GM21447 (cell line): ENCODE results near the gene COLQ.
"Not testable (repeated sequence)": the region's sequence is repeated elsewhere in the genome, so short reads cannot be mapped to it uniquely, and the experiment has no call there.

Experiments used
- ATAC-seq: cut with Tn5 transposase; IDR thresholded peaks from one replicate; pipeline ENCODE4 v1.9.1; 2021; ENCODE audit not compliant: unreplicated experiment

COLQ gene

DNA sequence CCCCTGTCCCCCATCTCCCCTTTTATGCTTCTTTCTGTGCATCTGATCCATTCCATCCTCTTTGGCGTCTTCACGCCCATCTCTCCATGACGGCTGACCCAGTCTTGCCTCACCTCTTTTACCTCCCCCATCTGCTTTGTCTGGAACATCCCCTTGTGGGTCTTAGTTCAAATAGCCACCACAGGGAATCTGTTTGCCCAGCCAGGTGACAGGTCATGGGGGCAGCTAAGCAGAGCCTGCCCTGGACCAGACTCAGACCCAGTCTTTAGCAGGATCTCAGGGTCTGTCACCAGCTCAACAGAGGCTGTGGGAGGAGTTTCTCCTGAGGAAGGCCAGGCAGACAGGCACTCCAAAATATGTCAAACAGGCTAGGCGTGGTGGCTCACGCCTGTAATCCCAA lies 28.1 kb downstream of the COLQ start:
- no peak for ATAC-seq

DNA sequence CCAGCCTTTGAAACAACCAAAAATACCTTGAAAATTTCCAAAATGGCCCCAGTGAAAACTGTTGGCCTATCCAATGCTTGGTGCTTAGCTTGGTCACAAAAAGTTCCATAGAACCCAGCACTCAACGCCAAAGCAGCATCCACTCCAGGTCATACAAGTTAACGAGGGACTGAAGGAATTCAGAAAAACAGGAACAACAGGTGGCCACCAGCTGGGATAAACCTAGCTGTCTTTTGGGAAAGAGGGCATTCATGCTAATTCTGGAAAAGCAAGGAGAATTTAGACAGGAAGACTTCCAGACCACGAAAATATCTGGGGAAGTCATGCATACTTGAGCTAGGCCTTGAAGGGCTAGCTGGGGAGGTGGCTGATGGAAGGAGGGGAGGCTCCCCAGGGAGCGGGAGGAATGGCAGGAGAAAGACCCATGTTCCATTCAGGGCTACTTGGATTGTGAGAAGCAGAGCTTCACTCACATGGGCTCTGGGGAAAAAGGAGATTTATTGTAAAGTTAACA lies 28.6 kb downstream of the COLQ start:
- no peak for ATAC-seq

DNA sequence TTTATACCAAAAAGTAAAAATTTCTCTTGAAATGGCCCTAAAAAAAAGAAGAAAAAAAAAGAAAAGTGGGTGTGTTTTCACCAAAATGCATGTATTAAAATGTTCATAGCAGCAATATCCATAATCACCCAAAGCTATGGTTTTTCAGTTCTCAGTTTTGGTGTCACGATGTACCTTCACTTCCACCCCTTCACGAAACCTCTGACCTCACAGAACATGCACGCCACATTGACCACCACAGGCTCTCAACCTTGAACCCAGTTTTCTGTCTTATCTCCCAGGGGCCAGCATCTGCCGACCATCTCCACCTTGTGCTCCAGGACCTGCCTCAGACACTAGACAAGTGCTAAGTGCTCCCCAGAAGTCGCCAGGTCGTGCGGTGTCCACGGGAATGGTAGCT lies 30.4 kb downstream of the COLQ start:
- ATAC-seq = no peak

- no peak for ATAC-seq
Measured at GRCh38 chr3:15490158-15490557, 31.3 kb downstream of the COLQ start.

- no peak for ATAC-seq
Measured at GRCh38 chr3:15488002-15488401, 33.5 kb downstream of the COLQ start.

DNA sequence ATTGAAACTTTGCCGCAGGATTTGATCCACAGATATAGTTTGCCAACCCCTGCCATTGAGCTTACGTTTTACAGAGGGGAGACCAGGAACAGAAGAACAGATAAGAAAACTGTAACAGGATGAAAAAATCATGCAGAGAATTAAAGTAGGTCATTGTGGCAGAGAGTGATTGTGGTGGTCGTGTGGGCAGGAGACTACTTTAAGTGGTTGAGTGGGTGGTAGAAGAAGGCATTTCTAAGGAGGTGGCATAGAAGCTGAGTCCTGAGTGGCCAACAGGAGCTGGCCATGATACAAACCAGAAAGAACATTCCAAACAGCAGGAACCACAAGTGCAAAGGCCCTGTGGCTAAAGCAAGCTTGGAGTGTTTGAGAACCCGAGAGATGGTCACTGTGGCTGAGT lies 34.5 kb downstream of the COLQ start:
- no peak for ATAC-seq

- no peak for ATAC-seq
Measured at GRCh38 chr3:15486020-15486419, 35.5 kb downstream of the COLQ start.

GRCh38 chr3:15484551-15484950 lies 37.0 kb downstream of the COLQ start:
- ATAC-seq = not testable (repeated sequence)

GRCh38 chr3:15479400-15480224 lies 41.9 kb downstream of the COLQ start:
- ATAC-seq = no peak

DNA sequence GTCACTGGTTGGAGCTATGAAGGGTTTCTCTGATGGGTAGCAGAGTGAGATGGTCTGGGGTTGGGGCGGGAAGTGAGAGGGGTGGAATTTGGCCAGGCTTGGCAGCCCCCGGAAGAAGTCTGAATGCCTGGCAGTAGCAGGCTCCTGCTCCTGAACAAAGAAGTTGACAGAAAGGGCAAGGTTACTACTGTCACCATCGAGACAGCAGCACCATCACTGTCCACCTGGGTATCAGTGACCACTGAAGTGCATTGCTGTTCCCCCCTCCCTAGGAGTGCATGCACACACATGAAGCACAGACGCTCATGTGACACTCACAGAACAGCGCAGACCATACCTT lies 42.9 kb downstream of the COLQ start:
- no peak for ATAC-seq

- ATAC-seq = no peak
Measured at GRCh38 chr3:15477951-15478639, 43.4 kb downstream of the COLQ start.

- ATAC-seq = no peak
Measured at GRCh38 chr3:15476378-15476777, 45.1 kb downstream of the COLQ start.

- no peak for ATAC-seq
Measured at GRCh38 chr3:15475161-15475560, 46.3 kb downstream of the COLQ start.

DNA sequence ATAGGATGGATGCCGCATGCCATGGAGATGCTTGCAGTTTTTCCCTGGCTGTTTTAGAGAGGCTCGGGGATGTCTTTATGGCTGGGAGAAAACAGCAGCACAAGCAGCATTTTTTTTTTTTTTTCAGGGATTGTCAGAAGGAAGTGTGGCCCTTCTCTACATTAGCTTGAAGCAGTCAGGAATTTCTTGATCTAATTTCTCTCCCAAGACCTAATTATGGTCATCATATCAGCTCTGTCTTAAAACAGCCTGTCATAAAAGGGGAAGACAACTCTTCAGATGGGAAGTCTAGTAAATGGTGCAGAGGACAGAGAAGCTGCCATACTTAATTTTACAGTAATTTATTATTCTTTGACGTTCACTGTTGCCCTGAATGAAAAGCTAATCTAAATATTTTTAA lies 49.6 kb downstream of the COLQ start:
- no peak for ATAC-seq

DNA sequence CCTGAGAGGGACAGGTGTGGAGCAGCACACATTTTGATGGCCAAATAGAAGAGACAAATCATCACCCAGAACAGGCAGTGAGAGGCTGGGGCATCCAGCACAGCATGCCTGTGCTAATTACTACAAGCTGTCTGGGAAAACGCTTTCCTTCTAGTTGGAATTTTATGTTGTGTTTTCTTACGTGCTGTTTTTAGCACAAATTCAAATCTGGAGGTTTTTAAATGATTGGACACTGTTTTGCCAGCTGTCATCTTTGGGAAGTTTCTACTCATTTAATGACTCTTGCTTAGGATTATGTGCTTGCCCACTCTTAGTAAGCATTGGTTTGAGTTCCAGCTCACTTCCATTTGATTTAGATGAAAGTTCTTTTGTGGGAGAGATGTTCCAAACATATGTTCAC lies 50.7 kb downstream of the COLQ start:
- ATAC-seq = no peak

DNA sequence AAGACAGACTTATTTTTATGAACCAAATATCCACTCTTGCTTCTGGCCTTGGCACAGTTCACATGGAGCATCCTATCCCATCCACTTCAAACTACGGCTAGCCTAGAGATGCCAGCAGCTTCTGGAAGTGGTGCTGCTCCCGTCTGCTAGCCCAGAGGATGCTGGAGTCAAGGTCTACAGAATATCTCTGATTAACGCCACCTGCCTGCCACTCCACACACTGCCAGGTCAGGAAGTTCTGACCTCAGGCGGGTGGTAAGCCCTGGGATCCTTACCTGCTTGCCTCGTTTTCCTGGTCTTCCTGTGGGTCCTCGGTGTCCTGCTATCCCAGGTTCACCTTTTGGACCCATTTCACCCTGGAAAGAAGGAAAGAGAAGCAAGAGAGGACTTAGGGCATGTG lies 51.2 kb downstream of the COLQ start:
- no peak for ATAC-seq

GRCh38 chr3:15467227-15468181 lies 54.0 kb downstream of the COLQ start:
- ATAC-seq = no peak

DNA sequence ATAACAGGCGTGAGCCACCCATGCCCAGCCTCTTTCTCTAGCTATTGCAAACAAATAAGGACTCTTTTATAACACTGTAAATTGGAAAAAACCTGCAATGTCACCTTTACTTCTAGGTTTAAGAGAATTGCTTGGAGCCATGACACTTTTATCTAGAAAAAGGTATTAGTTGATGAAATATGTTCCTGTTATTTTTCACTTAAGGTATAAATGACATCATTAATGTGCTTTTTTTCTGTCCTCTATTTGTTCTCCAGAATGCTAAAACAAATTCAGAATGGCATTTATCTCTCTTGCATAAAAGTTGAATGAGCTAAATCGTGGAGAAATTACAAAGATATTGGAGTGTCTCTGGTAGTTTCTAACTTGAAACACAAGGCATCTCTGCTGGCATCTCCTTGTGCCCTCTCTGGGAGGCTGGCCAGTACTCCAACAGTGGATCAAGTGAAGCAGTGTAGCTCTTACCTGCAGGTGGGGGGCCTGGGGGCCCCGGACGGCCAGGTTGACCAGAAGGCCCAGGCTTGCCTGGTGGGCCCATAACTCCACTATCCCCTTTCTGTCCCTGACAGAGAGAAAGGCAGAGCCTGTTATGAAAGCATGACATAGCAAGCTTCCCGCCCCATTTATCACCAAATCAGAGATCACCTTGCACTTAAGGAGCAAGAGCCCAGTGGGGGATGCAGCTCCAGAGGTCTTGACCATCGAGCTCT lies 55.5 kb downstream of the COLQ start:
- ATAC-seq = no peak

DNA sequence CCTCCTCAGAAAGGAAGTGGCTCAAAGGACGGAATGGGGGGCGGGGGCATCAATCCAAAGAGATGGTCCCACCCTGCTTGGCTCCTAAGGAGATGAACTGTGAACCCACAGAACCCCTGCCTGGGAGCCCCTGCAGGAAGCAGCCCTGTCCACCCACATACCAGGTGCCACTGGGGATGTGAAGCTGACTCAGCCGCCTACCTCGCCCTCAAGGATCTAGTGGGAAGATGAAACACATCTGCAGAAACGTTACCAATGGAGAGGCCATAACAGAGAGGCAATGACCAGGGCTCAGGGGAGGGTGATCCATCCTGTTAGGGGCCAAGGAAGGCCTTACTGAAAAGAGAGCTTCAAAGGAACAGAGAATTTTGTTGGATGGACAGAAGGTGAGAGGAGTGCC lies 59.1 kb downstream of the COLQ start:
- ATAC-seq = no peak

GRCh38 chr3:15460891-15461531 lies 60.5 kb downstream of the COLQ start:
- no peak for ATAC-seq
